ENCODE measurements around the gene PEAK1.

GRCh38 chr15:77370580-77370979, 49.3 kb downstream of the PEAK1 start:
- TF ChIP-seq, protein P1, sequence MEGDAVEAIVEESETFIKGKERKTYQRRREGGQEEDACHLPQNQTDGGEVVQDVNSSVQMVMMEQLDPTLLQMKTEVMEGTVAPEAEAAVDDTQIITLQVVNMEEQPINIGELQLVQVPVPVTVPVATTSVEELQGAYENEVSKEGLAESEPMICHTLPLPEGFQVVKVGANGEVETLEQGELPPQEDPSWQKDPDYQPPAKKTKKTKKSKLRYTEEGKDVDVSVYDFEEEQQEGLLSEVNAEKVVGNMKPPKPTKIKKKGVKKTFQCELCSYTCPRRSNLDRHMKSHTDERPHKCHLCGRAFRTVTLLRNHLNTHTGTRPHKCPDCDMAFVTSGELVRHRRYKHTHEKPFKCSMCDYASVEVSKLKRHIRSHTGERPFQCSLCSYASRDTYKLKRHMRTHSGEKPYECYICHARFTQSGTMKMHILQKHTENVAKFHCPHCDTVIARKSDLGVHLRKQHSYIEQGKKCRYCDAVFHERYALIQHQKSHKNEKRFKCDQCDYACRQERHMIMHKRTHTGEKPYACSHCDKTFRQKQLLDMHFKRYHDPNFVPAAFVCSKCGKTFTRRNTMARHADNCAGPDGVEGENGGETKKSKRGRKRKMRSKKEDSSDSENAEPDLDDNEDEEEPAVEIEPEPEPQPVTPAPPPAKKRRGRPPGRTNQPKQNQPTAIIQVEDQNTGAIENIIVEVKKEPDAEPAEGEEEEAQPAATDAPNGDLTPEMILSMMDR (IDR thresholded peaks at IDR 0.05; ENCODE audit: insufficient read depth, low read length): no peak
- TF ChIP-seq POLR2AphosphoS5 (IDR thresholded peaks at IDR 0.05; ENCODE audit: low read depth) (no peak), GABPA (IDR thresholded peaks at IDR 0.05; ENCODE audit: low read depth) (no peak), SPI1 (IDR thresholded peaks at IDR 0.05; ENCODE audit: borderline replicate concordance, low read depth) (no peak)
- TF ChIP-seq, protein P2, sequence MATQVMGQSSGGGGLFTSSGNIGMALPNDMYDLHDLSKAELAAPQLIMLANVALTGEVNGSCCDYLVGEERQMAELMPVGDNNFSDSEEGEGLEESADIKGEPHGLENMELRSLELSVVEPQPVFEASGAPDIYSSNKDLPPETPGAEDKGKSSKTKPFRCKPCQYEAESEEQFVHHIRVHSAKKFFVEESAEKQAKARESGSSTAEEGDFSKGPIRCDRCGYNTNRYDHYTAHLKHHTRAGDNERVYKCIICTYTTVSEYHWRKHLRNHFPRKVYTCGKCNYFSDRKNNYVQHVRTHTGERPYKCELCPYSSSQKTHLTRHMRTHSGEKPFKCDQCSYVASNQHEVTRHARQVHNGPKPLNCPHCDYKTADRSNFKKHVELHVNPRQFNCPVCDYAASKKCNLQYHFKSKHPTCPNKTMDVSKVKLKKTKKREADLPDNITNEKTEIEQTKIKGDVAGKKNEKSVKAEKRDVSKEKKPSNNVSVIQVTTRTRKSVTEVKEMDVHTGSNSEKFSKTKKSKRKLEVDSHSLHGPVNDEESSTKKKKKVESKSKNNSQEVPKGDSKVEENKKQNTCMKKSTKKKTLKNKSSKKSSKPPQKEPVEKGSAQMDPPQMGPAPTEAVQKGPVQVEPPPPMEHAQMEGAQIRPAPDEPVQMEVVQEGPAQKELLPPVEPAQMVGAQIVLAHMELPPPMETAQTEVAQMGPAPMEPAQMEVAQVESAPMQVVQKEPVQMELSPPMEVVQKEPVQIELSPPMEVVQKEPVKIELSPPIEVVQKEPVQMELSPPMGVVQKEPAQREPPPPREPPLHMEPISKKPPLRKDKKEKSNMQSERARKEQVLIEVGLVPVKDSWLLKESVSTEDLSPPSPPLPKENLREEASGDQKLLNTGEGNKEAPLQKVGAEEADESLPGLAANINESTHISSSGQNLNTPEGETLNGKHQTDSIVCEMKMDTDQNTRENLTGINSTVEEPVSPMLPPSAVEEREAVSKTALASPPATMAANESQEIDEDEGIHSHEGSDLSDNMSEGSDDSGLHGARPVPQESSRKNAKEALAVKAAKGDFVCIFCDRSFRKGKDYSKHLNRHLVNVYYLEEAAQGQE (IDR thresholded peaks at IDR 0.05; ENCODE audit: insufficient replicate concordance, low read depth): no peak
